Sigmoid colon (tissue), 7 donors: Measurements from ENCODE around the gene NXPH4. TPM values are rescaled to one million over a fixed set of nuclear protein-coding genes. Genes with fewer than 3 reads are reported as not detected.

ENCODE experiments used
- DNase-seq: peaks from one replicate; pipeline ENCODE4 v3.0.0-alpha.2; 2019
- H3K27ac ChIP-seq, 4 donors: fragments of 200-600 bp; sonication (generic); one replicate each; pipeline ENCODE4 v1.5.1; 2016 to 2019; ENCODE audit warnings: mild to moderate bottlenecking in 1 of 4
- H3K27me3 ChIP-seq, 3 donors: fragments of 200-600 bp; sonication (generic); one replicate each; pipeline ENCODE4 v1.5.1; 2019; ENCODE audit warnings: mild to moderate bottlenecking in 1 of 3
- H3K36me3 ChIP-seq, 4 donors: fragments of 200-600 bp; sonication (generic); one replicate each; pipeline ENCODE4 v1.5.1; 2016 to 2019
- H3K4me1 ChIP-seq, 4 donors: fragments of 200-600 bp; sonication (generic); one replicate each; pipeline ENCODE4 v1.5.1; 2017 to 2019
- H3K4me3 ChIP-seq, 4 donors: fragments of 200-600 bp; sonication (generic); one replicate each; pipeline ENCODE4 v1.5.1; 2017 to 2019; ENCODE audit warnings: mild to moderate bottlenecking in 2 of 4, moderate library complexity in 1 of 4
- H3K9me3 ChIP-seq, 4 donors: fragments of 200-600 bp in 3 of 4; sonication (generic) in 3 of 4; one replicate each; pipeline versions ENCODE4 v1.5.1 to v1.6.1; 2013 to 2019
- EP300 ChIP-seq, 4 donors: sonication (generic); formaldehyde crosslinking; IDR thresholded peaks; one replicate each; pipeline ENCODE4 v1.6.1; 2017; ENCODE audit warnings: antibody characterized with exemption in 4 of 4
- POLR2A ChIP-seq, 2 donors: fragments of 450-650 bp; IDR thresholded peaks; one replicate each; pipeline ENCODE4 v1.6.1; 2016; ENCODE audit warnings: antibody characterized with exemption in 2 of 2, mild to moderate bottlenecking in 2 of 2, moderate library complexity in 2 of 2
- POLR2AphosphoS5 ChIP-seq, 4 donors: sonication (generic); formaldehyde crosslinking; IDR thresholded peaks; one replicate each; pipeline ENCODE4 v1.6.1; 2017; ENCODE audit warnings: antibody characterized with exemption in 4 of 4
- WGBS, 2 donors: extraction: QIAGEN DNeasy Blood & Tissue Kit; methylation state at CpG; one replicate each; pipeline ENCODE4 v1.1.7; 2013; 5-methylcytosine and 5-hydroxymethylcytosine counted together
- intact Hi-C: fragments of 100-400 bp; cut with DNase I; formaldehyde crosslinking; loops from one replicate; pipeline ENCODE4 v1.15.1; 2023
- polyA plus RNA-seq, 3 donors: library from polyadenylated mRNA; stranded (reverse); fragments of 200-250 nt; gene quantifications; one replicate each; pipeline ENCODE4 v1.2.3, GENCODE V29; 2013
- total RNA-seq, 4 donors: library from RNA; depleted of rRNA; stranded (reverse); fragments of >200 nt; gene quantifications; one replicate each; pipeline ENCODE4 v1.1.0, GENCODE V29; 2016
- TF ChIP-seq, protein P1 (sequence below), 4 experiments: fragments of 450-650 bp in 3 of 4; fragments of 200-600 bp in 1 of 4; IDR thresholded peaks; one replicate each; pipeline ENCODE4 v1.5.1; 2016 to 2019; ENCODE audit warnings: antibody characterized with exemption in 4 of 4, mild to moderate bottlenecking in 3 of 4, moderate library complexity in 2 of 4
- donor health status: healthy with polysubstance abuse.
- donor health status: Bipolar disorder and iron deficiency.
- donor health status: healthy.

Gene NXPH4
- total and polyA plus RNA-seq, 7 donors = 0.13 TPM; not detected in 6

DNA sequence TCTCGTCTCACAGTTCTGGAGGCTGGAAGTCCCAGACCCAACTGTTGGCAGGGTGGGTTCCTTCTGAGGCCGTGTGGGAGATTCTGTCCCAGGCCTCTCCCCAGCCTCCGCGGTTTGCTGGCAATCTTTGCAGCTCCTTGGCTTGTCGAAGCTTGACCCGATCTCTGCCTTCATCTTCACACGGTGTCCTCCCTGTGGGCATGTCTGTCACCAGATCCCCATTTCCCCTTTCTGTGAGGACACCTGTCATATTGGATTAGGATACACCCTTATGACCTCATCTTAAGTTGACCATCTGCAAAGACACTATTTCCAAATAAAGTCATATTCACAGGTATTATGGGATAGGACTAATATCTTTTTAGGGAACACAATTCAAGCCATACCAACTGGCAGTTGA lies 46.6 kb upstream of the NXPH4 start:
- TF ChIP-seq POLR2AphosphoS5 (IDR thresholded peaks at IDR 0.05) = no peak
- no peak for TF ChIP-seq EP300 (IDR thresholded peaks at IDR 0.05)
- TF ChIP-seq POLR2A (IDR thresholded peaks at IDR 0.05) = no peak
- TF ChIP-seq, protein P1, sequence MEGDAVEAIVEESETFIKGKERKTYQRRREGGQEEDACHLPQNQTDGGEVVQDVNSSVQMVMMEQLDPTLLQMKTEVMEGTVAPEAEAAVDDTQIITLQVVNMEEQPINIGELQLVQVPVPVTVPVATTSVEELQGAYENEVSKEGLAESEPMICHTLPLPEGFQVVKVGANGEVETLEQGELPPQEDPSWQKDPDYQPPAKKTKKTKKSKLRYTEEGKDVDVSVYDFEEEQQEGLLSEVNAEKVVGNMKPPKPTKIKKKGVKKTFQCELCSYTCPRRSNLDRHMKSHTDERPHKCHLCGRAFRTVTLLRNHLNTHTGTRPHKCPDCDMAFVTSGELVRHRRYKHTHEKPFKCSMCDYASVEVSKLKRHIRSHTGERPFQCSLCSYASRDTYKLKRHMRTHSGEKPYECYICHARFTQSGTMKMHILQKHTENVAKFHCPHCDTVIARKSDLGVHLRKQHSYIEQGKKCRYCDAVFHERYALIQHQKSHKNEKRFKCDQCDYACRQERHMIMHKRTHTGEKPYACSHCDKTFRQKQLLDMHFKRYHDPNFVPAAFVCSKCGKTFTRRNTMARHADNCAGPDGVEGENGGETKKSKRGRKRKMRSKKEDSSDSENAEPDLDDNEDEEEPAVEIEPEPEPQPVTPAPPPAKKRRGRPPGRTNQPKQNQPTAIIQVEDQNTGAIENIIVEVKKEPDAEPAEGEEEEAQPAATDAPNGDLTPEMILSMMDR (IDR thresholded peaks at IDR 0.05) = no peak
- Histone ChIP-seq H3K27me3 (no peaks in the 10 kb centered on the region), H3K9me3 (no peaks in the 10 kb centered on the region), H3K27ac (peak overlapping the region in 1 of 4 donors; percentile 59), H3K4me1 (peaks cover 0 to 19% (median 9%) of the 10 kb centered on the region in 4 donors), H3K36me3 (peaks cover 43 to 79% (median 60%) of the 10 kb centered on the region in 4 donors), H3K4me3 (no peak overlapping the region)
- 87 to 89% methylated on average over 7 of the region's 7 CpGs for WGBS, 2 donors
- DNase-seq = no peak
- intact Hi-C loops = loop anchor here (5.0 kb wide), 1 partner anchor 163 kb away; the partner anchor contains the start of gene ZBTB39

- Histone ChIP-seq H3K36me3 (peaks cover 39 to 75% (median 57%) of the 10 kb centered on the region in 4 donors), H3K27ac (peak overlapping the region in 2 of 4 donors; percentile 56 to 59), H3K9me3 (no peaks in the 10 kb centered on the region), H3K4me1 (peaks cover 0 to 23% (median 12%) of the 10 kb centered on the region in 4 donors), H3K4me3 (no peak overlapping the region), H3K27me3 (no peaks in the 10 kb centered on the region)
- intact Hi-C loops = loop anchor here (5.0 kb wide), 1 partner anchor 163 kb away; the partner anchor contains the start of gene ZBTB39
- TF ChIP-seq POLR2A (IDR thresholded peaks at IDR 0.05) (no peak), EP300 (IDR thresholded peaks at IDR 0.05) (no peak), POLR2AphosphoS5 (IDR thresholded peaks at IDR 0.05) (no peak)
- TF ChIP-seq, protein P1 (IDR thresholded peaks at IDR 0.05) = no peak
- no peak for DNase-seq
- 87 to 96% methylated on average over 1 of the region's 1 CpG for WGBS, 2 donors
These were observed 46.2 kb upstream of the NXPH4 start for GRCh38 chr12:57170408-57170807.

GRCh38 chr12:57170927-57171326 lies 45.7 kb upstream of the NXPH4 start:
- H3K27ac ChIP-seq = peak overlapping the region in 3 of 4 donors; percentile 19 to 59 (median 56)
- peaks cover 0 to 29% (median 16%) of the 10 kb centered on the region in 4 donors for H3K4me1 ChIP-seq
- TF ChIP-seq EP300 (IDR thresholded peaks at IDR 0.05) = no peak
- TF ChIP-seq, protein P1 (IDR thresholded peaks at IDR 0.05) = no peak
- TF ChIP-seq POLR2A (IDR thresholded peaks at IDR 0.05) = no peak
- H3K4me3 ChIP-seq = no peak overlapping the region
- WGBS, 2 donors = 92 to 94% methylated on average over 4 of the region's 4 CpGs
- H3K27me3 ChIP-seq = no peaks in the 10 kb centered on the region
- peaks cover 35 to 71% (median 53%) of the 10 kb centered on the region in 4 donors for H3K36me3 ChIP-seq
- H3K9me3 ChIP-seq = no peaks in the 10 kb centered on the region
- DNase-seq = no peak
- intact Hi-C loops = loop anchor here (5.0 kb wide), 1 partner anchor 164 kb away; the partner anchor contains the start of gene ZBTB39

DNA sequence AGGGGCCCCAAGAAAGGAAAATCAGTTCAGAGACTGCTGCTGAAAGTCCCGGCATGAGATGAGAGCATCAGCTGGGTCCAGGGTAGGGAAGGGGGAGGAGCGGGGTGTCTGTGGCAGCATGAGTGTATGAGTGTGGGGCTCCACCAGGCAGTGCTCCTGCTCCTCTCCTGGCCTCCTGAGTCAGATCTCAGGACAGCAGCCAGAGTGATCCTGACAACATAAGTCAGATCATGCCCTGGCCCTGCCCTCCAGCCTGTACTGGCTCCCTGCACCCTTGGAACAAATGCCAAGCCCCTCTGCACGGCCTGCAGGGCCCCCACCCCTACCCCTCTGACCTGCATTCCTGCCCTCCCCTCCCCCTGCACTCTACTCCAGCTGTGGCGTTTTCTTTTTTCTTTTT lies 44.9 kb upstream of the NXPH4 start:
- H3K36me3 ChIP-seq = peaks cover 33 to 71% (median 49%) of the 10 kb centered on the region in 4 donors
- intact Hi-C loops = loop anchor here (5.0 kb wide), 1 partner anchor 164 kb away; the partner anchor contains the start of gene ZBTB39
- TF ChIP-seq, protein P1 (IDR thresholded peaks at IDR 0.05) = no peak
- no peak for TF ChIP-seq POLR2AphosphoS5 (IDR thresholded peaks at IDR 0.05)
- TF ChIP-seq EP300 (IDR thresholded peaks at IDR 0.05) = no peak
- no peak for TF ChIP-seq POLR2A (IDR thresholded peaks at IDR 0.05)
- no peaks in the 10 kb centered on the region for H3K9me3 ChIP-seq
- WGBS, 2 donors = 66 to 67% methylated on average over 4 of the region's 4 CpGs
- peaks cover 0 to 32% (median 16%) of the 10 kb centered on the region in 4 donors for H3K4me1 ChIP-seq
- no peak for DNase-seq
- H3K27ac ChIP-seq = peak overlapping the region in 3 of 4 donors; percentile 24 to 59 (median 56)
- no peaks in the 10 kb centered on the region for H3K27me3 ChIP-seq
- no peak overlapping the region for H3K4me3 ChIP-seq
